Suprapubic skin (tissue), 4 donors: ENCODE results near the gene FA2H. TPM values are rescaled to one million over a fixed set of nuclear protein-coding genes. Genes with fewer than 3 reads are reported as not detected.

ENCODE experiments used
- DNase-seq, 2 donors: peaks; one replicate each; pipeline ENCODE4 v3.0.0-alpha.2; 2019; ENCODE audit warnings: low spot score in 2 of 2
- H3K27ac ChIP-seq: fragments of 200-600 bp; sonication (generic); one replicate; pipeline ENCODE4 v1.5.1; 2019
- H3K27me3 ChIP-seq: fragments of 200-600 bp; sonication (generic); one replicate; pipeline ENCODE4 v1.5.1; 2019
- H3K36me3 ChIP-seq: fragments of 200-600 bp; sonication (generic); one replicate; pipeline ENCODE4 v1.5.1; 2019
- H3K4me1 ChIP-seq: fragments of 200-600 bp; sonication (generic); one replicate; pipeline ENCODE4 v1.5.1; 2019
- H3K4me3 ChIP-seq: fragments of 200-600 bp; sonication (generic); one replicate; pipeline ENCODE4 v1.5.1; 2019; ENCODE audit warnings: mild to moderate bottlenecking
- H3K9me3 ChIP-seq: fragments of 200-600 bp; sonication (generic); one replicate; pipeline ENCODE4 v1.5.1; 2019
- CTCF ChIP-seq, 2 donors: fragments of 200-600 bp in 1 of 2; fragments of 450-650 bp in 1 of 2; sonication (generic) in 1 of 2; IDR thresholded peaks; one replicate each; pipeline ENCODE4 v1.5.1; 2016 to 2019; ENCODE audit warnings: antibody characterized with exemption in 2 of 2, mild to moderate bottlenecking in 1 of 2, moderate library complexity in 1 of 2
- EP300 ChIP-seq: sonication (generic); formaldehyde crosslinking; IDR thresholded peaks from one replicate; pipeline ENCODE4 v1.6.1; 2017; ENCODE audit warnings: antibody characterized with exemption
- POLR2A ChIP-seq, 2 donors: fragments of 450-650 bp; IDR thresholded peaks; one replicate each; pipeline ENCODE4 v1.6.1; 2017; ENCODE audit warnings: antibody characterized with exemption in 2 of 2, mild to moderate bottlenecking in 2 of 2, moderate library complexity in 2 of 2
- POLR2AphosphoS5 ChIP-seq, 3 donors: sonication (generic); formaldehyde crosslinking; IDR thresholded peaks; one replicate each; pipeline ENCODE4 v1.6.1; 2017; ENCODE audit warnings: antibody characterized with exemption in 3 of 3
- WGBS: methylation state at CpG from one replicate; pipeline ENCODE4 v1.1.5; 2018; 5-methylcytosine and 5-hydroxymethylcytosine counted together
- total RNA-seq, 4 donors: library from RNA; depleted of rRNA; stranded (reverse); fragments of >200 nt; gene quantifications; one replicate each; pipeline ENCODE4 v1.1.0, GENCODE V29; 2016

FA2H gene
- total RNA-seq, 4 donors from 2014 or later = 6.8 to 11.3 (median 8.8) TPM

DNA sequence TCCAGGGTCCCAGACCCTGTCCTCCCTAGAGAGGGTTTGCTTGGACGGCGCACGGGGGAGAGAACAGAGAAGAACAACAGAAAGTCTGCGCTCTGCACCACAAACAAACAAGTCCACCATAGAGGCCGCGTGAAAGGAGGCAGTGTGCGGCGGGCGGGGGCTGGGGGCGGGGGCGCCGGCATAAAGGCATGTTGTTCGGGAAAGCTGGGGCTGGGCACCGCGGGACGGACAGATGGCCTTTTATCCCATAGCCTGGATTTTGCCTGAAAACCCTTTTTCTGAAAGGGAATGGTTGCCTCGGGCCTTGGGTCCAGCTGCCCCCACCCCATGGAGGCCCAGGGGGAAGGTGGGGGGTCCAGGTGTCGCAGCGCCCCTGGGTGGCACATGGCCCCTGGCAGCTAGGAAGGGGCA is 26.0 kb downstream of the FA2H start:
- peak overlapping the region; percentile 16 for H3K27ac ChIP-seq
- 85% methylated on average over 19 of the region's 19 CpGs for WGBS
- H3K36me3 ChIP-seq = no peaks in the 10 kb centered on the region
- no peak for TF ChIP-seq POLR2AphosphoS5 (IDR thresholded peaks at IDR 0.05)
- no peak for TF ChIP-seq EP300
- TF ChIP-seq POLR2A (IDR thresholded peaks at IDR 0.05) = no peak
- TF ChIP-seq CTCF (IDR thresholded peaks at IDR 0.05) = no peak
- peaks cover 9% of the 10 kb centered on the region for H3K27me3 ChIP-seq
- no peaks in the 10 kb centered on the region for H3K9me3 ChIP-seq
- peaks cover 5% of the 10 kb centered on the region for H3K4me1 ChIP-seq
- H3K4me3 ChIP-seq = no peak overlapping the region
- no peak for DNase-seq

- no peaks in the 10 kb centered on the region for H3K9me3 ChIP-seq
- TF ChIP-seq POLR2AphosphoS5 (IDR thresholded peaks at IDR 0.05) (no peak), CTCF (IDR thresholded peaks at IDR 0.05) (no peak), POLR2A (IDR thresholded peaks at IDR 0.05) (no peak), EP300 (no peak)
- no peaks in the 10 kb centered on the region for H3K36me3 ChIP-seq
- WGBS = 86% methylated on average over 28 of the region's 32 CpGs
- peak overlapping the region; percentile 16 for H3K27ac ChIP-seq
- peaks cover 9% of the 10 kb centered on the region for H3K27me3 ChIP-seq
- H3K4me1 ChIP-seq = peaks cover 11% of the 10 kb centered on the region
- H3K4me3 ChIP-seq = no peak overlapping the region
- DNase-seq = no peak
Measured at GRCh38 chr16:74747716-74748615, 26.7 kb downstream of the FA2H start.

DNA sequence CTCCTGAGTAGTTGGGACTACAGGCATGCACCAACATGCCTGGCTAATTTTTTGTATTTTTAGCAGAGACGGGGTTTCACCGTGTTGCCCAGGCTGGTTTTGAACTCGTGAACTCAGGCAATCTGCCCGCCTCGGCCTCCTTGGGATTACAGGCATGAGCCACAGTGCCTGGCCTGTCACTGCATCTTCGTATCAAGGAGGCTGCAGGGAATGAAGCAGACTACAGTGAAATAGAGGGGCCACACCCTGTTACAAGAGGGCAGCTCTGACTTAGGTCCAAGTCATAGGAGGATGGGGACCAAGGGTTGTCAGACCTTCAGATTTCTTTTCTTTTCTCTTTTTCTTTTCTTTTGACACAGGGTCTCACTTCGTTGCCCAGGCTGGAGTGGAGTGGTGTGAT is 28.7 kb downstream of the FA2H start:
- no peak for DNase-seq
- TF ChIP-seq CTCF (IDR thresholded peaks at IDR 0.05) = no peak
- TF ChIP-seq POLR2AphosphoS5 (IDR thresholded peaks at IDR 0.05) = no peak
- no peak for TF ChIP-seq POLR2A (IDR thresholded peaks at IDR 0.05)
- TF ChIP-seq EP300 = no peak
- no peak overlapping the region for H3K4me3 ChIP-seq
- peaks cover 25% of the 10 kb centered on the region for H3K4me1 ChIP-seq
- peaks cover 3% of the 10 kb centered on the region for H3K27me3 ChIP-seq
- no peaks in the 10 kb centered on the region for H3K9me3 ChIP-seq
- WGBS = 47% methylated on average over 7 of the region's 7 CpGs
- H3K27ac ChIP-seq = no peak overlapping the region
- no peaks in the 10 kb centered on the region for H3K36me3 ChIP-seq

DNA sequence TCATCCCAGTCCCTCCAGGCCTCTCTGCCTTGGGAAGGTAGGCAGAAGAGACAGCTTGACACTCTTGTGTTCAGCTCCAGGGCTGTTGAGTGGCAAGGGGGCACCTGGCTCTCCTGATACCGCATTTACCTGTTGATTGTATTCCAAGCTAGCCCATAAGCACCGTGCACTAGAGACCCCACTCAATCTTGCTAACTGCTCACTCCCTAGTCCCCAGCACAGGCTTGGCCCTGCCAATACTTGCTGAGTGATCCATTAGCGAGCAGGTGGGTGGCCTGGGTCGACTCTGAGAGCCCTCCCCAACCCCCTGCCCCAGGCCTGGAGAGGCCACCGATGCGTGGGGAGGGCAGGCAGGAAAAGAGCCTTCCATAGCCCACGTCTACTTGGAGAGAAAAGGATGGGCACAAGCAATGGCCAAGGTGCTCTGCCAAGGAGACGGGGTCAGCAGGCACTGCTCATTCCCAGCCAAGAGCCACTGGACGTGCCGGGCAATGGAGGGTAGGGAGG is 29.5 kb downstream of the FA2H start:
- no peak for DNase-seq
- peaks cover 3% of the 10 kb centered on the region for H3K27me3 ChIP-seq
- no peaks in the 10 kb centered on the region for H3K36me3 ChIP-seq
- 92% methylated on average over 10 of the region's 10 CpGs for WGBS
- H3K9me3 ChIP-seq = no peaks in the 10 kb centered on the region
- no peak for TF ChIP-seq CTCF (IDR thresholded peaks at IDR 0.05)
- H3K4me3 ChIP-seq = no peak overlapping the region
- H3K27ac ChIP-seq = no peak overlapping the region
- H3K4me1 ChIP-seq = peaks cover 30% of the 10 kb centered on the region

- Histone ChIP-seq H3K36me3 (no peaks in the 10 kb centered on the region), H3K27me3 (peaks cover 3% of the 10 kb centered on the region), H3K4me3 (no peak overlapping the region), H3K9me3 (no peaks in the 10 kb centered on the region), H3K4me1 (peaks cover 30% of the 10 kb centered on the region), H3K27ac (no peak overlapping the region)
- TF ChIP-seq EP300 = no peak
- no peak for TF ChIP-seq POLR2A (IDR thresholded peaks at IDR 0.05)
- no peak for TF ChIP-seq CTCF (IDR thresholded peaks at IDR 0.05)
- TF ChIP-seq POLR2AphosphoS5 (IDR thresholded peaks at IDR 0.05) = no peak
- WGBS = 88% methylated on average over 4 of the region's 4 CpGs
- DNase-seq = no peak
Measured at GRCh38 chr16:74744566-74744965, 30.1 kb downstream of the FA2H start.
